Kidney epithelial cell (primary cell): ENCODE results near the gene ME1. TPM values are rescaled to one million over a fixed set of nuclear protein-coding genes. Genes with fewer than 3 reads are reported as not detected.

Source experiments
- DNase-seq: peaks from one replicate; pipeline ENCODE4 v3.0.0-alpha.2; 2010; ENCODE audit warnings: low read depth
- H3K27me3 ChIP-seq: 2 replicates; pipeline ENCODE4 v1.6.0; 2011; ENCODE audit warnings: low read length; ENCODE audit not compliant: control insufficient read depth, insufficient read depth
- H3K36me3 ChIP-seq: 2 replicates; pipeline ENCODE4 v1.5.1; 2011; ENCODE audit warnings: low read length; ENCODE audit not compliant: control insufficient read depth, insufficient read depth
- H3K4me3 ChIP-seq: 2 replicates; pipeline ENCODE4 v1.5.1; 2011; ENCODE audit warnings: low read depth, mild to moderate bottlenecking, control low read depth, low read length
- total RNA-seq: library from RNA; depleted of rRNA; stranded (reverse); fragments of >200 nt; gene quantifications from 2 replicates; pipeline ENCODE4 v1.2.3, GENCODE V29; 2015
- TF ChIP-seq, protein P1 (sequence below): IDR thresholded peaks from 2 replicates; pipeline ENCODE4 v1.5.1; 2011; ENCODE audit warnings: mild to moderate bottlenecking, moderate library complexity, low read length, control low read depth, inconsistent platforms; ENCODE audit not compliant: insufficient read depth, poor library complexity, severe bottlenecking

ME1 gene
- total RNA-seq, 1 donor from 2014 or later, result 13.8 TPM

DNA sequence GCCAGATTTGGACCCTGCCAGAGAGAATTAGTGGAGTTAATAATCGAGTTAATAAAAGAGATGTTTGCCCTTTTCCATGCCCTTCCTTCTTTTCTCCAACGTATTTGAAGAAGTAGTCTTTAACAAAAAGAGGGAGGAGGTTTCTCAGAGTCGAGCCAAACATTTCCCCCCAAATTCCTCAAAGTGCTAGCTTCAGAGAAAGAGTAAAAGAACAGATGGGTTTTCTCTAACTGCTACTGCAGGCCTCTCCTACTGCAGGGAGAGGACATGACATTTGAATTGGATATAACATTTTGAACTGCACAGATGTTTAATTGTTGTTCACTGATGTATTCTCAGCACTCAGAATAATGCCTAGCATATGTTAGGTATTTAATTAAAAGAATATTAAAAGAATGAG lies 212.2 kb downstream of the ME1 start:
- DNase-seq, result no peak
- H3K36me3 ChIP-seq, result no peaks in the 10 kb centered on the region
- no peak overlapping the region for H3K4me3 ChIP-seq
- TF ChIP-seq, protein P1, sequence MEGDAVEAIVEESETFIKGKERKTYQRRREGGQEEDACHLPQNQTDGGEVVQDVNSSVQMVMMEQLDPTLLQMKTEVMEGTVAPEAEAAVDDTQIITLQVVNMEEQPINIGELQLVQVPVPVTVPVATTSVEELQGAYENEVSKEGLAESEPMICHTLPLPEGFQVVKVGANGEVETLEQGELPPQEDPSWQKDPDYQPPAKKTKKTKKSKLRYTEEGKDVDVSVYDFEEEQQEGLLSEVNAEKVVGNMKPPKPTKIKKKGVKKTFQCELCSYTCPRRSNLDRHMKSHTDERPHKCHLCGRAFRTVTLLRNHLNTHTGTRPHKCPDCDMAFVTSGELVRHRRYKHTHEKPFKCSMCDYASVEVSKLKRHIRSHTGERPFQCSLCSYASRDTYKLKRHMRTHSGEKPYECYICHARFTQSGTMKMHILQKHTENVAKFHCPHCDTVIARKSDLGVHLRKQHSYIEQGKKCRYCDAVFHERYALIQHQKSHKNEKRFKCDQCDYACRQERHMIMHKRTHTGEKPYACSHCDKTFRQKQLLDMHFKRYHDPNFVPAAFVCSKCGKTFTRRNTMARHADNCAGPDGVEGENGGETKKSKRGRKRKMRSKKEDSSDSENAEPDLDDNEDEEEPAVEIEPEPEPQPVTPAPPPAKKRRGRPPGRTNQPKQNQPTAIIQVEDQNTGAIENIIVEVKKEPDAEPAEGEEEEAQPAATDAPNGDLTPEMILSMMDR, result no peak
- no peaks in the 10 kb centered on the region for H3K27me3 ChIP-seq

DNA sequence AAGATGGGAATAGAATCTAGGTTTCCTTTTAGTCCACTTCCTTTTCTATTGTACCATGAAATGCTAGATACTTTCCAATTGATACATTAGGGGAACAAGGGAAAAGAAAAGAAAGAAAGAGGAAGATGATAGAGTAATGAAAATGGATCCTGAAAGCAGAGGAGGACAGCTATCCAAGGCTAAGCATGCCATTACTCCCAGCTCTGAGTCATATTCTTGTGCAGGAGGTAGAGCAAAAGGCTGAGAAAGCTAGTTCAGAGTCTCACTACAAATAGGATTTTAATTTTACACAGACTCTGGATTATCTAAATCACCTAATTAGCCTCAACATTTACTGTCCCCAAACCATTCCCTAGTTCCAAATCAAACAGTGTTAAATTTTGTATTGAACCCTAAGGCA lies 214.0 kb downstream of the ME1 start:
- Histone ChIP-seq H3K27me3 (no peaks in the 10 kb centered on the region), H3K4me3 (no peak overlapping the region), H3K36me3 (no peaks in the 10 kb centered on the region)
- no peak for DNase-seq
- TF ChIP-seq, protein P1, result no peak

DNA sequence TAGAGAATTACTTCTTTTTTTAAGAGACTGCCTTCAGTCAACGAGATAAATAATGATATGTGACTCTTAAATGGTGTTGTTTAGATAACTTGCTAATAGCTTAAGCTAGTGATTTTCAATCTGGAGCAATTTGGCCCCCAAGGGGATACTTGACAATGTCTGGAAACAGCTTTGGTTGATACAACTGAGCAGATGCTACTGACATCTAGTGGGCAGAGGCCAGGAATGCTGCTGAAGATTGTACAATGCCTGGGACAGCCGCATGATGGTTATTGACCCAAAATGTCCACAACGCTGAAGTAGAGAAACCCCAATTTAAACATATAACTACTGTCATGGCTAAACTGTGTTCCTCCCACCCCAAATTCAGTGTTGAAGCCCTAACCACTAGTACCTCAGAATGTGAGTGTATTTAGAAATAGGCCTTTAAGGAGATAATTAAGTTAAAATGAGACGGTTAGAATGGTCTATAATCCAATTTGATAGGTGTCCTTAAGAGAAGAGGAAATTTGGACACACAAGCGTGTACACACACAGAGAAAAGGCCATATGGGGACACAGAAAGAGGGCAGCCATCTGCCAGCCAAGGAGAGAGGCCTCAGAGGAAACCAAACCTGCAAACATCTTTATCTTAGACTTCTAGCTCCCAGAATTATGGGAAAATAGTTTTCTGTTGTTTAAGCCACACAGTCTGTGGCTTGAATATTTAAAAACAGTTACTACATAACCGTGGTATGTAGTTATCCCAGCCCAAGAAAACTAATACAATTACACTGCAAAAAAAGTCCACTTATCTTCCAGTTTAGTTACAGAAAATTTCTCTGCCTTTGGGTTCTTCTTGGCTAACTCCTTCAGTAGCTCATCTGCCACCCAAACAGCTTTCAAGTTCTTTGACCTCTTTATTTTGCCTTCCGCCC lies 215.5 kb downstream of the ME1 start:
- H3K36me3 ChIP-seq, result no peaks in the 10 kb centered on the region
- no peak for DNase-seq

DNA sequence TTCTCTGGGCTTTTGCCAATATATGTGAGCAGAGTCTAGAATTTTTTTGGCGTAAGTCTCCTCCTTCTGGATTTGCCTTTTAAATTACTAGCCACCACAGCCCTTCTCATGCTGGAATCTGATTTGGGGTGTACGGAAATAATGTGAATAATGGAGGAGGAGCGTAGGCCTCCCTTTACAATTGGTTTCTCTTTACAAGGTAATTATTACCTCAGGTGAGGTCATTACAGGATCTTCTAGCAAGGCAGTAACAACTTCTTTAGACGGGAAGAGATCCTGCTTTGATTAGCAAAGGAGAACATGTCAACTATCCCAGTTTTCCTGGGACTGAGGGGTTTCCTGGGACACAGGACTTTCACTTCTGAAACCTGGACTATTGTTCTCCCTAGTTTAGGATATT lies 228.8 kb downstream of the ME1 start:
- H3K27me3 ChIP-seq, result no peaks in the 10 kb centered on the region
- TF ChIP-seq, protein P1, result no peak
- no peak for DNase-seq
- H3K4me3 ChIP-seq, result no peak overlapping the region
- peaks cover 1% of the 10 kb centered on the region for H3K36me3 ChIP-seq

More for the DNA sequence above, 215.5 kb downstream of the ME1 start:
- Histone ChIP-seq H3K4me3 (no peak overlapping the region), H3K27me3 (no peaks in the 10 kb centered on the region)
- TF ChIP-seq, protein P1, result peak; percentile 92

GRCh38 chr6:83199863-83200225 lies 231.0 kb downstream of the ME1 start:
- DNase-seq, result peak; percentile 76

More at GRCh38 chr6:83199863-83200225, 231.0 kb downstream of the ME1 start:
- TF ChIP-seq, protein P1, result no peak
- Histone ChIP-seq H3K36me3 (peaks cover 4% of the 10 kb centered on the region), H3K4me3 (no peak overlapping the region), H3K27me3 (no peaks in the 10 kb centered on the region)
